Activated naive CD4-positive, alpha-beta T cell (primary cell): ENCODE data around the gene THBS1.

ENCODE experiments used
- DNase-seq, 4 experiments: peaks; one replicate each; lab custom pipeline; 2025; lab: John Stamatoyannopoulos, UW

The THBS1 gene

GRCh38 chr15:39573844-39574243, 7.0 kb upstream of the THBS1 start:
- no peak for DNase-seq

GRCh38 chr15:39574427-39574826, 6.5 kb upstream of the THBS1 start:
- DNase-seq: no peak

- no peak for DNase-seq
These were observed 5.7 kb upstream of the THBS1 start for GRCh38 chr15:39575180-39575579.

- DNase-seq: no peak
These were observed 1.9 kb upstream of the THBS1 start for GRCh38 chr15:39578851-39579486.

GRCh38 chr15:39579487-39580116, 1.3 kb upstream of the THBS1 start:
- no peak for DNase-seq

- DNase-seq: peak; percentile 49 to 67 (median 60)
These were observed 778 bp upstream of the THBS1 start for GRCh38 chr15:39580117-39580484.

- DNase-seq: no peak
These were observed 438 bp downstream of the THBS1 start for GRCh38 chr15:39581242-39581792.

- DNase-seq: no peak
These were observed 960 bp downstream of the THBS1 start for GRCh38 chr15:39581793-39582285.

- no peak for DNase-seq
These were observed 1.6 kb downstream of the THBS1 start for GRCh38 chr15:39582286-39582976.

GRCh38 chr15:39582977-39583595, 2.2 kb downstream of the THBS1 start:
- DNase-seq: no peak

- no peak for DNase-seq
These were observed 2.9 kb downstream of the THBS1 start for GRCh38 chr15:39583596-39584265.

- DNase-seq: no peak
These were observed 3.4 kb downstream of the THBS1 start for GRCh38 chr15:39584266-39584659.

GRCh38 chr15:39584662-39585388, 3.9 kb downstream of the THBS1 start:
- no peak for DNase-seq

- no peak for DNase-seq
These were observed 4.5 kb downstream of the THBS1 start for GRCh38 chr15:39585389-39585841.

- no peak for DNase-seq
These were observed 5.0 kb downstream of the THBS1 start for GRCh38 chr15:39585871-39586301.

- DNase-seq: no peak
These were observed 5.7 kb downstream of the THBS1 start for GRCh38 chr15:39586387-39587095.

GRCh38 chr15:39587096-39587721, 6.3 kb downstream of the THBS1 start:
- DNase-seq: no peak

- no peak for DNase-seq
These were observed 7.1 kb downstream of the THBS1 start for GRCh38 chr15:39587731-39588530.
